ENCODE measurements around the gene DICER1.
A peak's percentile ranks its signal among the peaks of the same experiment; 100 is the strongest.
"Not testable (repeated sequence)": the region's sequence is repeated elsewhere in the genome, so short reads cannot be mapped to it uniquely, and the experiment has no call there.

The DICER1 gene

GRCh38 chr14:95157327-95158189, at the start of gene DICER1:
Gene DICER1 (minus strand): TSS chr14:95157529. CDS start chr14:95133458, 24,071 bp downstream.
- no peak for TF ChIP-seq CTCF (IDR thresholded peaks at IDR 0.05; ENCODE audit: control insufficient read depth, insufficient read depth, low read depth, low read length, missing control alignments)
- peak; percentile 68 for DNase-seq (ENCODE audit: low read depth)
- peak within 1 kb of the TSS; percentile 77 for H3K4me3 ChIP-seq (ENCODE audit: control insufficient read depth, low read depth, low read length)

GRCh38 chr14:95206534-95206933, 49.2 kb upstream of the DICER1 start:
- DNase-seq (ENCODE audit: low read depth) = no peak
- no peak for TF ChIP-seq CTCF (IDR thresholded peaks at IDR 0.05; ENCODE audit: control insufficient read depth, insufficient read depth, low read depth, low read length, missing control alignments)
- no peak overlapping the region for H3K4me3 ChIP-seq (ENCODE audit: control insufficient read depth, low read depth, low read length)

- TF ChIP-seq CTCF (IDR thresholded peaks at IDR 0.05; ENCODE audit: control insufficient read depth, insufficient read depth, low read depth, low read length, missing control alignments) = no peak
- H3K4me3 ChIP-seq (ENCODE audit: control insufficient read depth, low read depth, low read length) = no peak overlapping the region
- no peak for DNase-seq (ENCODE audit: low read depth)
Observed at GRCh38 chr14:95204705-95205104, 47.4 kb upstream of the DICER1 start.

- not testable (repeated sequence) for H3K4me3 ChIP-seq (ENCODE audit: control insufficient read depth, low read depth, low read length); DNase-seq (ENCODE audit: low read depth)
Observed at GRCh38 chr14:95201745-95202144, 44.4 kb upstream of the DICER1 start.

GRCh38 chr14:95200404-95200803, 43.1 kb upstream of the DICER1 start:
- no peak overlapping the region for H3K4me3 ChIP-seq (ENCODE audit: control insufficient read depth, low read depth, low read length)
- TF ChIP-seq CTCF (IDR thresholded peaks at IDR 0.05; ENCODE audit: control insufficient read depth, insufficient read depth, low read depth, low read length, missing control alignments) = no peak
- DNase-seq (ENCODE audit: low read depth) = no peak

GRCh38 chr14:95199298-95199983, 42.1 kb upstream of the DICER1 start:
- TF ChIP-seq CTCF (IDR thresholded peaks at IDR 0.05; ENCODE audit: control insufficient read depth, insufficient read depth, low read depth, low read length, missing control alignments) = no peak
- H3K4me3 ChIP-seq (ENCODE audit: control insufficient read depth, low read depth, low read length) = no peak overlapping the region
- DNase-seq (ENCODE audit: low read depth) = no peak

- H3K4me3 ChIP-seq (ENCODE audit: control insufficient read depth, low read depth, low read length) = no peak overlapping the region
- TF ChIP-seq CTCF (IDR thresholded peaks at IDR 0.05; ENCODE audit: control insufficient read depth, insufficient read depth, low read depth, low read length, missing control alignments) = no peak
- no peak for DNase-seq (ENCODE audit: low read depth)
Observed at GRCh38 chr14:95198320-95198719, 41.0 kb upstream of the DICER1 start.
